T-cell (primary cell): ENCODE results near the gene PSMG2. TPM values are rescaled to one million over a fixed set of nuclear protein-coding genes. Genes with fewer than 3 reads are reported as not detected.
A peak's percentile ranks its signal among the peaks of the same experiment; 100 is the strongest.

Experiments used
- ATAC-seq, 4 experiments: fragments of 200-7000 bp in 3 of 4; fragments of 150-1000 bp in 1 of 4; cut with Tn5 transposase; replicated peaks in 1 of 4; 1 replicate in 3 of 4; 2 replicates in 1 of 4; pipeline ENCODE4 v1.10.0; 2021; ENCODE audit warnings: moderate library complexity in 3 of 4, mild to moderate bottlenecking in 2 of 4, moderate number of reproducible peaks in 1 of 4
- CTCF ChIA-PET, 2 donors: fragments of 300-600 bp; sonication (Branson Sonifier 250); formaldehyde crosslinking; loops; one replicate each; lab custom pipeline; 2022; ENCODE audit warnings: antibody characterized with exemption in 2 of 2; lab: Charles Lee
- POLR2A ChIA-PET, 2 donors: fragments of 300-600 bp; sonication (Branson Sonifier 250); formaldehyde crosslinking; loops; one replicate each; lab custom pipeline; 2022; ENCODE audit warnings: antibody characterized with exemption in 2 of 2; lab: Charles Lee
- DNase-seq, 35 experiments: peaks; one replicate each; pipeline versions ENCODE4 v3.0.0 to v3.0.0-alpha.2; 2013 to 2023
- H3K27ac ChIP-seq: one replicate; pipeline ENCODE4 v1.5.1; 2013; ENCODE audit warnings: low read length
- H3K27me3 ChIP-seq, 2 experiments: replicated peaks in 1 of 2; 1 replicate in 1 of 2; 2 replicates in 1 of 2; pipeline versions ENCODE4 v1.6.1 to v1.7.0; 2013; ENCODE audit warnings: low read length in 1 of 2, mixed read lengths in 1 of 2; ENCODE audit not compliant: control insufficient read depth in 2 of 2, insufficient read depth in 2 of 2; ENCODE audit errors: extremely low read depth in 1 of 2
- H3K36me3 ChIP-seq, 2 donors: 1 replicate in 1 of 2; 2 replicates in 1 of 2; pipeline versions ENCODE4 v1.6.1 to v1.7.0; 2013; ENCODE audit warnings: low read length in 1 of 2; ENCODE audit not compliant: control insufficient read depth in 2 of 2, insufficient read depth in 1 of 2; ENCODE audit errors: extremely low read depth in 1 of 2
- H3K4me1 ChIP-seq, 2 experiments: 1 replicate in 1 of 2; 2 replicates in 1 of 2; pipeline versions ENCODE4 v1.6.1 to v1.7.0; 2013; ENCODE audit warnings: low read length in 2 of 2, mixed read lengths in 1 of 2; ENCODE audit not compliant: insufficient read depth in 2 of 2, control insufficient read depth in 1 of 2; ENCODE audit errors: extremely low read depth in 1 of 2
- H3K4me3 ChIP-seq, 2 donors: 1 replicate in 1 of 2; 2 replicates in 1 of 2; pipeline versions ENCODE4 v1.5.1 to v1.7.0; 2013; ENCODE audit warnings: mild to moderate bottlenecking in 2 of 2, low read length in 1 of 2, moderate library complexity in 1 of 2; ENCODE audit not compliant: control insufficient read depth in 1 of 2; ENCODE audit errors: extremely low read depth in 1 of 2
- H3K9me3 ChIP-seq: 2 replicates; pipeline ENCODE4 v1.7.0; 2013
- H3K27ac Mint-ChIP-seq, 2 donors: one replicate each; pipeline ENCODE4 v1.8.0; 2020 to 2021; ENCODE audit warnings: mild to moderate bottlenecking in 2 of 2, mixed read lengths in 2 of 2
- H3K27me3 Mint-ChIP-seq, 2 donors: one replicate each; pipeline ENCODE4 v1.8.0; 2021 to 2022; ENCODE audit warnings: mixed read lengths in 2 of 2
- H3K36me3 Mint-ChIP-seq: one replicate; pipeline ENCODE4 v1.8.0; 2021; ENCODE audit warnings: mixed read lengths
- H3K4me1 Mint-ChIP-seq, 3 donors: one replicate each; pipeline ENCODE4 v1.8.0; 2020 to 2022; ENCODE audit warnings: mixed read lengths in 3 of 3, mild to moderate bottlenecking in 1 of 3
- H3K4me3 Mint-ChIP-seq, 3 donors: one replicate each; pipeline ENCODE4 v1.8.0; 2020 to 2022; ENCODE audit warnings: mild to moderate bottlenecking in 3 of 3, mixed read lengths in 3 of 3, moderate library complexity in 3 of 3
- H3K9me3 Mint-ChIP-seq, 3 donors: one replicate each; pipeline ENCODE4 v1.8.0; 2020 to 2022; ENCODE audit warnings: mixed read lengths in 3 of 3
- WGBS: methylation state at CpG from one replicate; pipeline ENCODE4 v1.1.5; 2013; ENCODE audit warnings: missing lambda C conversion rate; ENCODE audit not compliant: insufficient coverage; 5-methylcytosine and 5-hydroxymethylcytosine counted together
- total RNA-seq, 35 experiments: library from RNA in 6 of 35; stranded (reverse) in 6 of 35; fragments of 120-200 nt in 1 of 35; gene quantifications; one replicate each; pipeline versions ENCODE4 v1.2.1 to v1.2.4 and lab custom pipeline; 2013 to 2026

The PSMG2 gene
- total RNA-seq, 5 donors from 2014 or later (not counting 1 experiment from before 2014, with no cell fraction given), result 50.3 to 59.9 (median 56.1) TPM

DNA sequence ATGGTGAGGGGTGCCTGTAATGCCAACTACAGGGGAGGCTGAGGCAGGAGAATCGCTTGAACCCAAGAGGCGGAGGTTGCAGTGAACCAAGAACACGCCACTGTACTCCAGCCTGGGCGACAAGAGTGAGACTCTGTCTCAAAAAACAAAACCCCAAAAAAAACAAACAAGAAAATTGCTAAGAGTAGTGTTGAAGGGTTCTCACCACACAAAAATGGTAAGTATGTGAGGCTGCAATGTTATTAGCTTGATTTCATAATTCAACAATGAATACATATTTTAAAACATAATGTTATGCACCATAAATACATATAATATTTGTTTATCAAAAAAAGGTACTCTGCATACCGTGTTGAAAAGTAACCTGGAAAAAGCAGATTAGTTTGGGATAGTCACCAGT, 45.8 kb downstream of the PSMG2 start:
- Mint-ChIP-seq H3K4me3 (no peak overlapping the region), H3K27ac (no peak overlapping the region), H3K36me3 (no peaks in the 10 kb centered on the region), H3K9me3 (no peaks in the 10 kb centered on the region), H3K27me3 (no peaks in the 10 kb centered on the region), H3K4me1 (peaks cover 10 to 20% (median 19%) of the 10 kb centered on the region in 3 donors)
- DNase-seq (no peak), ATAC-seq (no peak)
- Histone ChIP-seq H3K4me3 (no peak overlapping the region), H3K36me3 (no peaks in the 10 kb centered on the region), H3K9me3 (no peaks in the 10 kb centered on the region), H3K4me1 (peaks cover 9 to 11% of the 10 kb centered on the region in 2 experiments), H3K27ac (no peak overlapping the region), H3K27me3 (peaks cover 0 to 4% of the 10 kb centered on the region in 2 experiments)
- ChIA-PET POLR2A (interaction anchor here in 1 of 2 donors (0.6 kb wide), 1 partner anchor 361 kb away, joined by 5 read pairs; no protein-coding TSS in a partner anchor), CTCF (interaction anchor here (0.6 to 1.2 kb wide), 4 partner anchors 22 to 185 kb away, joined by 3 to 4 read pairs (median 4); no protein-coding TSS in a partner anchor)
- WGBS, result 100% methylated on average over 2 of the region's 5 CpGs

DNA sequence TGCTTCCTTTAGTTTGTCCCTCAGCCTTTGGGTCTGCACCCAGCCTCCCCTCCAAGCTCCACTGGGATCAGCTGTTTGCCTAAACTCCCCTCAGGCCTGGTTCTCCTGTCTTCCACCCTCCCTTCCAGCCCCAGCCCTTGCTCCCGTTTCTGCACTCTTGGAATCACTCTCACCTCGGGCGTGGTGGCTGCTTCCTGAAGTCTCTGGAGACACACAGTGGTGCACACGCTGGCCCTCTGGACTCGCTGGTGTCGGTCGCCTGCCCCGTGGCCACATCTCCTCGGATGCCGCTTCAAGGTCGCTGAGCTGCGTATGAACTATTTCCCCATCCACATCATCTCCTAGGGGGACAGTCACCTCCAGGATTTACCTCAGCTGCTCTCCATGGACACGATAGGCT, 46.3 kb downstream of the PSMG2 start:
- ChIA-PET CTCF (interaction anchor here (0.6 to 1.2 kb wide), 5 partner anchors 23 to 188 kb away, joined by 3 to 5 read pairs (median 3); no protein-coding TSS in a partner anchor), POLR2A (no interaction called here)
- Histone ChIP-seq H3K27me3 (peaks cover 0 to 4% of the 10 kb centered on the region in 2 experiments), H3K4me3 (no peak overlapping the region), H3K9me3 (no peaks in the 10 kb centered on the region), H3K36me3 (no peaks in the 10 kb centered on the region), H3K27ac (no peak overlapping the region), H3K4me1 (peaks cover 9 to 11% of the 10 kb centered on the region in 2 experiments)
- no peaks in the 10 kb centered on the region for H3K9me3 Mint-ChIP-seq
- no peaks in the 10 kb centered on the region for H3K27me3 Mint-ChIP-seq
- peak overlapping the region in 1 of 3 donors; percentile 58 for H3K4me3 Mint-ChIP-seq
- DNase-seq (no peak), ATAC-seq (no peak)
- H3K36me3 Mint-ChIP-seq, result no peaks in the 10 kb centered on the region
- no peak overlapping the region for H3K27ac Mint-ChIP-seq
- H3K4me1 Mint-ChIP-seq, result peaks cover 10 to 20% (median 19%) of the 10 kb centered on the region in 3 donors
- WGBS, result 75% methylated on average over 8 of the region's 13 CpGs

GRCh38 chr18:12750076-12750714, 47.4 kb downstream of the PSMG2 start:
- 34% methylated on average over 11 of the region's 14 CpGs for WGBS
- Histone ChIP-seq H3K27ac (no peak overlapping the region), H3K27me3 (peaks cover 0 to 4% of the 10 kb centered on the region in 2 experiments), H3K36me3 (no peaks in the 10 kb centered on the region), H3K9me3 (no peaks in the 10 kb centered on the region), H3K4me1 (peaks cover 9 to 11% of the 10 kb centered on the region in 2 experiments), H3K4me3 (no peak overlapping the region)
- POLR2A ChIA-PET, result no interaction called here
- Mint-ChIP-seq H3K36me3 (no peaks in the 10 kb centered on the region), H3K4me3 (peak overlapping the region in 2 of 3 donors; percentile 13 to 58), H3K4me1 (peaks cover 10 to 20% (median 19%) of the 10 kb centered on the region in 3 donors), H3K9me3 (no peaks in the 10 kb centered on the region), H3K27ac (peak overlapping the region; percentile 16 to 52), H3K27me3 (no peaks in the 10 kb centered on the region)
- CTCF ChIA-PET, result interaction anchor here in 1 of 2 donors (0.9 kb wide), 1 partner anchor 60 kb away, joined by 4 read pairs; no protein-coding TSS in a partner anchor
- peak in 3 of 4 experiments; percentile 9 to 68 (median 60) for ATAC-seq
- peak in 19 of 35 experiments; percentile 1 to 43 (median 10) for DNase-seq

DNA sequence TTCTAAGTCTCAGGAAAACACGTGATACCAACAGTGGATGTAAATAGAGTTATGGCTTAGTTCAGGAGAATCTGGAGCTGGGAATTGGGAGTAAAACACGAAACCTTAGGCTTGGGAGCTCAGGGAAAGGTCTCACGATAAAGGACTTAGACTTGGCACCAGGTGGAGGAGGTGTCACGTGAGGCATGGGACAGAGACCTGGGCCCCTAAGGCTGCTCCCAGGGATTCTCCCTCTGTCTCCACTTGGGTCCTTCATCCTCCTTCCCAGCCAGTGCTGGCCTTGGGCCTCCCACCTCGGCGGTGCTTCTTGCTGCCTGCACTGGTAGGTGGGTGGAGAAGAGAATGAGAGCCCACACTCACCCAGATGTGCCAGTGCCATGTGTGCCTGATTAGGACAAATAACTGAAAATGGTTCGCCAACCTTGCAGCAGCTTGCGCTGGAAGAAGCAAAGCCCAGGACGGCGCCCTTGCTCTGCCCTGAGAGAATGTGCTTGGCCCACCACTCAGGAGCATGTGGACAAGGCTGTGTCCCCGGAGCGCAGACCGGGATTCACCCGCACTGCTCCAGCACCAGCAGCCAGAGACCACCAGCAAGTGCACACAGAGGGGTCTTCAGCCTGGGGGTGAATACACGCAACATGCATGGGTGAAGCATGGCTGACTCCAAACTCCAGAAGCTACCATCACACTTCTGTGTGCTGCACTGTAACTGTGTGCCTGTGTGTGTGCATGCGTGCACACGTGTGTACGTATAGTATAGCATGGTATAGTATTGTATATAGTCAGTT, 48.1 kb downstream of the PSMG2 start:
- Mint-ChIP-seq H3K9me3 (no peaks in the 10 kb centered on the region), H3K4me3 (peak overlapping the region in 1 of 3 donors; percentile 58), H3K27ac (no peak overlapping the region), H3K4me1 (peaks cover 10 to 20% (median 19%) of the 10 kb centered on the region in 3 donors), H3K36me3 (no peaks in the 10 kb centered on the region), H3K27me3 (no peaks in the 10 kb centered on the region)
- CTCF ChIA-PET, result interaction anchor here in 1 of 2 donors (0.9 kb wide), 1 partner anchor 59 kb away, joined by 4 read pairs; no protein-coding TSS in a partner anchor
- peaks cover 9 to 11% of the 10 kb centered on the region in 2 experiments for H3K4me1 ChIP-seq
- no peaks in the 10 kb centered on the region for H3K36me3 ChIP-seq
- peaks cover 0 to 4% of the 10 kb centered on the region in 2 experiments for H3K27me3 ChIP-seq
- H3K27ac ChIP-seq, result no peak overlapping the region
- H3K4me3 ChIP-seq, result no peak overlapping the region
- POLR2A ChIA-PET, result no interaction called here
- no peak for ATAC-seq
- no peaks in the 10 kb centered on the region for H3K9me3 ChIP-seq
- DNase-seq, result no peak
- 96% methylated on average over 11 of the region's 18 CpGs for WGBS

DNA sequence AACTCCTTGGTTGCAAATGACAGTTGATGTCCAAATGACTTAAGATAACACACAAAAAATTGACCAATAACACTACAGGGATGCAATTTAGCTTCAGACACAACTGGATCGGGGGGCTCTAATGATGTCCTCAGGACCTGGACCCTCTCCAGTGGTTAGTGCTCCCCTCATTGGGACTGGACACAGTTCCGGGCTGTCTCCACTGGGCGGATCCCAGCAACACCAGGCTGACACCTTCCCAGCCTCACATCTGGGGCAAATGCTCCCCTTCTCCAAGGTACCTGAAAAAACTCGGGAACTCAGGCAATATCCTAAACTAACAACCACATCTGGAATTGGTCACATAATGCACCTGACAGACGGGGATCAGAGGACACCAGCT, 48.7 kb downstream of the PSMG2 start:
- ChIA-PET CTCF (no interaction called here), POLR2A (no interaction called here)
- no peak overlapping the region for H3K27ac Mint-ChIP-seq

DNA sequence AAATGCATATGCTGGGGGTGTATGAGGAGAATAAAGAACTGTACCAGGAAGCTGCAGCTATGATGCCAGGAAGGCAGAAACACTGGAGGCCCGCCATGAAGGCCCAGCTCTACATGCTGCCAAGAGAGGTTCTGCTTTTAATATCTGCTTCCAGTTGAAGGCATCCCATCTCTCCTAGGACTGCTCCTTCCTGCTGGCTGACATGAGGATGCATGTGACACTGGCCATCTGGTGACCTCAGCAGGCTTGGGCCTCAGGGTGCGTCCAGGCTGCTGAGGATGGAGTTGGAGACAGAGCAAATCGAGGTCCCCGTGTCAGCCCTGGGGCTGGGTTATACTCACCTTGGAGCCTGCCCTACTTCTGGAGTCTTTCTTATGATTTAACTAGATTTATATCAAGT, 49.0 kb downstream of the PSMG2 start:
- no peaks in the 10 kb centered on the region for H3K27me3 Mint-ChIP-seq
- ATAC-seq, result no peak
- H3K9me3 ChIP-seq, result no peaks in the 10 kb centered on the region
- H3K4me1 ChIP-seq, result peaks cover 9 to 11% of the 10 kb centered on the region in 2 experiments
- 100% methylated on average over 1 of the region's 4 CpGs for WGBS
- H3K4me1 Mint-ChIP-seq, result peaks cover 10 to 20% (median 19%) of the 10 kb centered on the region in 3 donors
- H3K27ac Mint-ChIP-seq, result no peak overlapping the region
- peaks cover 3% of the 10 kb centered on the region for H3K36me3 Mint-ChIP-seq
- H3K27me3 ChIP-seq, result peaks cover 0 to 4% of the 10 kb centered on the region in 2 experiments
- no peaks in the 10 kb centered on the region for H3K9me3 Mint-ChIP-seq
- H3K4me3 Mint-ChIP-seq, result no peak overlapping the region
- H3K27ac ChIP-seq, result no peak overlapping the region
- no peak for DNase-seq
- ChIA-PET CTCF (interaction anchor here in 1 of 2 donors (0.5 kb wide), 1 partner anchor 9 kb away, joined by 3 read pairs; no protein-coding TSS in a partner anchor), POLR2A (no interaction called here)
- H3K36me3 ChIP-seq, result no peaks in the 10 kb centered on the region
- no peak overlapping the region for H3K4me3 ChIP-seq

More for the DNA sequence above, 48.7 kb downstream of the PSMG2 start:
- H3K27ac ChIP-seq, result no peak overlapping the region
- no peak for ATAC-seq
- Mint-ChIP-seq H3K9me3 (no peaks in the 10 kb centered on the region), H3K4me3 (no peak overlapping the region), H3K36me3 (peaks cover under 1% of the 10 kb centered on the region), H3K27me3 (no peaks in the 10 kb centered on the region), H3K4me1 (peaks cover 10 to 20% (median 19%) of the 10 kb centered on the region in 3 donors)
- no peak for DNase-seq
- H3K4me3 ChIP-seq, result no peak overlapping the region
- peaks cover 0 to 4% of the 10 kb centered on the region in 2 experiments for H3K27me3 ChIP-seq
- H3K36me3 ChIP-seq, result no peaks in the 10 kb centered on the region
- H3K9me3 ChIP-seq, result no peaks in the 10 kb centered on the region
- WGBS, result 96% methylated on average over 3 of the region's 5 CpGs
- H3K4me1 ChIP-seq, result peaks cover 9 to 11% of the 10 kb centered on the region in 2 experiments
